OCI-LY1 (cell line): ENCODE measurements around the gene MAP2.

Experiments
- H2AFZ ChIP-seq: fragments of 200-600 bp; sonication (generic), shearing (Covaris generic); 2 replicates; pipeline ENCODE4 v1.6.0; 2014; ENCODE audit warnings: antibody characterized with exemption, mild to moderate bottlenecking, low read length
- H3F3A ChIP-seq: fragments of 200-600 bp; sonication (generic), shearing (Covaris generic); 2 replicates; pipeline ENCODE4 v1.6.0; 2014; ENCODE audit warnings: mild to moderate bottlenecking, antibody characterized with exemption, low read length, moderate library complexity; ENCODE audit not compliant: insufficient read depth
- H3K27ac ChIP-seq: fragments of 200-600 bp; sonication (generic); 2 replicates; pipeline ENCODE4 v1.5.1; 2014; ENCODE audit warnings: low read length, mixed run types, mild to moderate bottlenecking, low read depth; ENCODE audit not compliant: poor library complexity, severe bottlenecking
- H3K27me3 ChIP-seq: fragments of 200-600 bp; sonication (generic); 2 replicates; pipeline ENCODE4 v1.6.0; 2014; ENCODE audit warnings: antibody characterized with exemption, mild to moderate bottlenecking, low read length, moderate library complexity; ENCODE audit not compliant: insufficient read depth
- H3K36me3 ChIP-seq: fragments of 200-600 bp; sonication (generic); 2 replicates; pipeline ENCODE4 v1.6.1; 2014; ENCODE audit warnings: mild to moderate bottlenecking, antibody characterized with exemption, low read length, moderate library complexity, mixed read lengths; ENCODE audit not compliant: insufficient read depth
- H3K4me1 ChIP-seq: fragments of 200-600 bp; sonication (generic); 2 replicates; pipeline ENCODE4 v1.5.1; 2014; ENCODE audit warnings: mild to moderate bottlenecking, low read length, moderate library complexity; ENCODE audit not compliant: insufficient read depth, severe bottlenecking
- H3K4me2 ChIP-seq: fragments of 200-600 bp; sonication (generic), shearing (Covaris generic); 2 replicates; pipeline ENCODE4 v1.6.1; 2014; ENCODE audit warnings: low read length
- H3K4me3 ChIP-seq: fragments of 200-600 bp; sonication (generic); 2 replicates; pipeline ENCODE4 v1.5.1; 2014; ENCODE audit warnings: low read length, low read depth, mild to moderate bottlenecking, mixed read lengths; ENCODE audit not compliant: poor library complexity, severe bottlenecking
- H3K79me2 ChIP-seq: fragments of 200-600 bp; shearing (Covaris generic); 2 replicates; pipeline ENCODE4 v1.6.1; 2016; ENCODE audit warnings: mixed run types, low read length, mixed read lengths; ENCODE audit not compliant: insufficient read depth
- H3K9ac ChIP-seq: fragments of 200-600 bp; sonication (generic), shearing (Covaris generic); 2 replicates; pipeline ENCODE4 v1.6.1; 2014; ENCODE audit warnings: mild to moderate bottlenecking, low read length, mixed read lengths
- H3K9me2 ChIP-seq: fragments of 200-600 bp; sonication (generic), shearing (Covaris generic); 2 replicates; pipeline ENCODE4 v1.6.1; 2014; ENCODE audit warnings: low read depth, mild to moderate bottlenecking, low read length, mixed read lengths
- H3K9me3 ChIP-seq: fragments of 200-600 bp; shearing (Covaris generic); 2 replicates; pipeline ENCODE4 v1.6.1; 2014; ENCODE audit warnings: low read length, mixed read lengths
- H4K20me1 ChIP-seq: fragments of 200-600 bp; sonication (generic), shearing (Covaris generic); 2 replicates; pipeline ENCODE4 v1.6.0; 2016; ENCODE audit warnings: mild to moderate bottlenecking, low read length; ENCODE audit not compliant: insufficient read depth
- EZH2 ChIP-seq: fragments of 200-600 bp; sonication (generic), shearing (Covaris generic); IDR thresholded peaks from 2 replicates; pipeline ENCODE4 v1.8.0; 2017; ENCODE audit warnings: borderline replicate concordance, mixed run types, mild to moderate bottlenecking, antibody characterized with exemption, low read length, moderate library complexity, mixed read lengths
- TF ChIP-seq, protein P1 (sequence below): fragments of 200-600 bp; sonication (generic), shearing (Covaris generic); IDR thresholded peaks from 2 replicates; pipeline ENCODE4 v1.5.1; 2017; ENCODE audit warnings: mild to moderate bottlenecking, antibody characterized with exemption, low read length, moderate library complexity, mixed read lengths

MAP2 gene

DNA sequence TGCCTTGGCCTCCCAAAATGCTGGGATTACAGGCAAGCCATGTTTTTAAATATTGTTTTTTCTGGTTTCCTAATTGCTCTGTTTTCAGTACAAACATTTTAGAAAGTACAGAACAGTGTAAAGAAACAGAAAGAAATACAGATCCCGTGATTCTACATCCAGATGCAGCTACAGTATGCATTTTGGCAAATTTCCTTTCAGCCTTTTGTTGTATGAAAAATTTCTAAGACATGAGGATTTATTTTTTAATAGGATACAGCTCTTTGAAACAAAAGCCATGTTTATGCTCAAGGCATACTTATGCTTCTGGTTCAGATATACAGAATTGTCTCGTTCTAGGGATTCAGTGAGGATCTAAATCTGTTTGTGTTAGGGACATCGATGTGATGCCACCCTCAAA is 109.5 kb downstream of the MAP2 start:
- no peak overlapping the region for H3K4me3 ChIP-seq
- no peaks in the 10 kb centered on the region for H3K9me2 ChIP-seq
- no peaks in the 10 kb centered on the region for H3K79me2 ChIP-seq
- H3K27me3 ChIP-seq, result no peaks in the 10 kb centered on the region
- H3F3A ChIP-seq, result no peaks in the 10 kb centered on the region
- no peak overlapping the region for H3K9ac ChIP-seq
- no peaks in the 10 kb centered on the region for H3K9me3 ChIP-seq
- no peak overlapping the region for H3K27ac ChIP-seq
- H4K20me1 ChIP-seq, result no peaks in the 10 kb centered on the region
- TF ChIP-seq, protein P1, sequence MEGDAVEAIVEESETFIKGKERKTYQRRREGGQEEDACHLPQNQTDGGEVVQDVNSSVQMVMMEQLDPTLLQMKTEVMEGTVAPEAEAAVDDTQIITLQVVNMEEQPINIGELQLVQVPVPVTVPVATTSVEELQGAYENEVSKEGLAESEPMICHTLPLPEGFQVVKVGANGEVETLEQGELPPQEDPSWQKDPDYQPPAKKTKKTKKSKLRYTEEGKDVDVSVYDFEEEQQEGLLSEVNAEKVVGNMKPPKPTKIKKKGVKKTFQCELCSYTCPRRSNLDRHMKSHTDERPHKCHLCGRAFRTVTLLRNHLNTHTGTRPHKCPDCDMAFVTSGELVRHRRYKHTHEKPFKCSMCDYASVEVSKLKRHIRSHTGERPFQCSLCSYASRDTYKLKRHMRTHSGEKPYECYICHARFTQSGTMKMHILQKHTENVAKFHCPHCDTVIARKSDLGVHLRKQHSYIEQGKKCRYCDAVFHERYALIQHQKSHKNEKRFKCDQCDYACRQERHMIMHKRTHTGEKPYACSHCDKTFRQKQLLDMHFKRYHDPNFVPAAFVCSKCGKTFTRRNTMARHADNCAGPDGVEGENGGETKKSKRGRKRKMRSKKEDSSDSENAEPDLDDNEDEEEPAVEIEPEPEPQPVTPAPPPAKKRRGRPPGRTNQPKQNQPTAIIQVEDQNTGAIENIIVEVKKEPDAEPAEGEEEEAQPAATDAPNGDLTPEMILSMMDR, result no peak
- TF ChIP-seq EZH2, result no peak
- no peaks in the 10 kb centered on the region for H3K36me3 ChIP-seq
- no peak overlapping the region for H3K4me2 ChIP-seq
- H2AFZ ChIP-seq, result no peak overlapping the region
- H3K4me1 ChIP-seq, result peaks cover 6% of the 10 kb centered on the region

DNA sequence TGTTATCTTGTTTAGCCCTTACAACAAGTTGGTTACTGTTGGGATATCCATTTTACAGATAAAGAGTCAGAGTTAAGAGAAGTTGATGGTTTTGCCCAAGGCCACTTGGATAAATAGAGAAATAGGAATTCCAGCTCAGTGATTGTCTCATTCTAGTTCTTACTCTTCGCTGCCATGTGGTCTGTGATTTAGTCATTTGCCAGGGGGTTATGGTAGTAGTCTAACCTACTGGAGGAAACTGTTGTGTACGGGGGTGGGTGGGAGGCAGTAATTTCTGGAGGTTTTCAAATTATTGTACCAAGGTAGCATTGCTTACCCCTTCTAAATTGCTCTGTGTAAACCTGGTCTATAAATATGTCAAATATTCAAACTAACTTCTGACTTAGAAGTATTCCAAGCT is 110.4 kb downstream of the MAP2 start:
- no peaks in the 10 kb centered on the region for H3F3A ChIP-seq
- no peaks in the 10 kb centered on the region for H4K20me1 ChIP-seq
- no peak for TF ChIP-seq EZH2
- TF ChIP-seq, protein P1, result no peak
- H3K9me2 ChIP-seq, result no peaks in the 10 kb centered on the region
- H3K27me3 ChIP-seq, result no peaks in the 10 kb centered on the region
- H3K36me3 ChIP-seq, result no peaks in the 10 kb centered on the region
- no peak overlapping the region for H3K4me2 ChIP-seq
- H3K79me2 ChIP-seq, result no peaks in the 10 kb centered on the region
- no peak overlapping the region for H2AFZ ChIP-seq
- H3K4me3 ChIP-seq, result no peak overlapping the region
- H3K9me3 ChIP-seq, result no peaks in the 10 kb centered on the region
- no peak overlapping the region for H3K27ac ChIP-seq
- H3K9ac ChIP-seq, result no peak overlapping the region
- peaks cover 6% of the 10 kb centered on the region for H3K4me1 ChIP-seq

DNA sequence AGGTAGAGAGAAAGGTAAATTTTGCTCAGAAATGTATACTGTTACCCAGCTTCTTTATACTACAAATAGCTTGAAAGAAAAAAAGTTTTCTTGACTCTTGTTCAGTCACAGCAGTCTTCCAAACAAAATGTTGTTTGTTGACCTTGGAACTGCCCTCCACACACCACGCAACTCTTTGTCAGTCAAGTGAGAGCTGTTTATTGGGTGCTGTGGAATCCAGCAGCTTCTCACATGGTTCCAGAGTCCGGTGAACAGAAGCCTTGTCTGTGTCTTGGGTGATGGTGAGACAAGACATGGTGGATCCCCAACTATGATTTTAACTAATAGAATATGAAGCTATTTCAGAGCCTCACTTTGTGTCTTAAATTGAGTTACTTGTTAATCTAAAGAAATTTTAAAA is 112.5 kb downstream of the MAP2 start:
- no peak overlapping the region for H2AFZ ChIP-seq
- no peaks in the 10 kb centered on the region for H3F3A ChIP-seq
- 0 out of 2 replicates have a peak, but pooled peaks cover 2% of the 10 kb centered on the region for H3K9me3 ChIP-seq
- no peaks in the 10 kb centered on the region for H3K79me2 ChIP-seq
- H3K9me2 ChIP-seq, result no peaks in the 10 kb centered on the region
- H3K4me1 ChIP-seq, result peaks cover 6% of the 10 kb centered on the region
- H3K4me2 ChIP-seq, result no peak overlapping the region
- H4K20me1 ChIP-seq, result no peaks in the 10 kb centered on the region
- no peaks in the 10 kb centered on the region for H3K27me3 ChIP-seq
- no peaks in the 10 kb centered on the region for H3K36me3 ChIP-seq
- no peak overlapping the region for H3K9ac ChIP-seq
- no peak overlapping the region for H3K4me3 ChIP-seq
- TF ChIP-seq, protein P1, result no peak
- TF ChIP-seq EZH2, result no peak
- peak overlapping the region; percentile 24 for H3K27ac ChIP-seq
